Liver (tissue), 9 donors: ENCODE data around the gene PEX3. TPM values are rescaled to one million over a fixed set of nuclear protein-coding genes. Genes with fewer than 3 reads are reported as not detected.

ENCODE experiments used
- DNase-seq: peaks from one replicate; pipeline ENCODE4 v3.0.0-alpha.2; 2017; ENCODE audit warnings: low spot score
- H3K27ac ChIP-seq, 2 donors: one replicate each; pipeline ENCODE4 v1.7.0; 2013; ENCODE audit warnings: inconsistent platforms in 2 of 2, low read length in 2 of 2, control low read depth in 1 of 2, low read depth in 1 of 2, mild to moderate bottlenecking in 1 of 2
- H3K27me3 ChIP-seq, 4 donors: one replicate each; pipeline versions ENCODE4 v1.6.1 to v1.7.0; 2013; ENCODE audit warnings: low read length in 3 of 4, inconsistent platforms in 1 of 4, mild to moderate bottlenecking in 1 of 4, moderate library complexity in 1 of 4; ENCODE audit not compliant: control insufficient read depth in 4 of 4, insufficient read depth in 4 of 4
- H3K36me3 ChIP-seq, 4 donors: one replicate each; pipeline versions ENCODE4 v1.6.1 to v1.7.0; 2013; ENCODE audit warnings: low read length in 3 of 4, mild to moderate bottlenecking in 3 of 4, low read depth in 1 of 4, moderate library complexity in 1 of 4; ENCODE audit not compliant: control insufficient read depth in 4 of 4, insufficient read depth in 3 of 4
- H3K4me1 ChIP-seq, 4 donors: one replicate each; pipeline versions ENCODE4 v1.6.1 to v1.7.0; 2013; ENCODE audit warnings: low read length in 3 of 4, mild to moderate bottlenecking in 3 of 4, moderate library complexity in 1 of 4; ENCODE audit not compliant: control insufficient read depth in 4 of 4, insufficient read depth in 4 of 4
- H3K4me3 ChIP-seq, 3 donors: one replicate each; pipeline versions ENCODE4 v1.6.1 to v1.7.0; 2013; ENCODE audit warnings: low read length in 3 of 3, control low read depth in 1 of 3, low read depth in 1 of 3, mild to moderate bottlenecking in 1 of 3
- H3K9ac ChIP-seq, 2 donors: one replicate each; pipeline ENCODE4 v1.7.0; 2013; ENCODE audit warnings: low read length in 2 of 2, mild to moderate bottlenecking in 2 of 2, moderate library complexity in 2 of 2, control low read depth in 1 of 2, low read depth in 1 of 2
- H3K9me3 ChIP-seq, 4 donors: one replicate each; pipeline versions ENCODE4 v1.6.1 to v1.7.0; 2013; ENCODE audit warnings: low read length in 3 of 4; ENCODE audit not compliant: control insufficient read depth in 4 of 4
- EGR1 ChIP-seq, 2 donors: IDR thresholded peaks; 2 replicates each; pipeline ENCODE4 v1.6.1; 2016 to 2018; ENCODE audit warnings: antibody characterized with exemption in 2 of 2, low read depth in 2 of 2
- FOXA1 ChIP-seq: IDR thresholded peaks from 2 replicates; pipeline ENCODE4 v1.6.1; 2016; ENCODE audit warnings: antibody characterized with exemption
- FOXA2 ChIP-seq: IDR thresholded peaks from 2 replicates; pipeline ENCODE4 v1.6.1; 2016; ENCODE audit warnings: antibody characterized with exemption
- GABPA ChIP-seq, 2 donors: IDR thresholded peaks in 1 of 2; conservative IDR thresholded peaks in 1 of 2; 2 replicates each; pipeline ENCODE4 v1.6.1; 2016; ENCODE audit warnings: antibody characterized with exemption in 2 of 2, mild to moderate bottlenecking in 1 of 2, moderate library complexity in 1 of 2
- HNF4A ChIP-seq, 2 donors: conservative IDR thresholded peaks; 2 replicates each; pipeline ENCODE4 v1.6.1; 2016; ENCODE audit warnings: antibody characterized with exemption in 2 of 2, mild to moderate bottlenecking in 2 of 2
- HNF4G ChIP-seq: IDR thresholded peaks from 2 replicates; pipeline ENCODE4 v1.6.1; 2016; ENCODE audit warnings: antibody characterized with exemption
- JUND ChIP-seq, 2 donors: IDR thresholded peaks; 2 replicates each; pipeline ENCODE4 v1.6.1; 2016; ENCODE audit warnings: antibody characterized with exemption in 2 of 2
- NR2F2 ChIP-seq: IDR thresholded peaks from 2 replicates; pipeline ENCODE4 v1.6.1; 2016; ENCODE audit warnings: antibody characterized with exemption
- RAD21 ChIP-seq, 2 donors: IDR thresholded peaks; 2 replicates each; pipeline ENCODE4 v1.6.1; 2016; ENCODE audit warnings: antibody characterized with exemption in 2 of 2, mild to moderate bottlenecking in 2 of 2
- RXRA ChIP-seq, 2 donors: IDR thresholded peaks; 2 replicates each; pipeline ENCODE4 v1.6.1; 2017 to 2018; ENCODE audit warnings: antibody characterized with exemption in 2 of 2, mild to moderate bottlenecking in 1 of 2
- SP1 ChIP-seq: IDR thresholded peaks from 2 replicates; pipeline ENCODE4 v1.6.1; 2018; ENCODE audit warnings: antibody characterized with exemption, mild to moderate bottlenecking
- TAF1 ChIP-seq: conservative IDR thresholded peaks from 2 replicates; pipeline ENCODE4 v1.6.1; 2016; ENCODE audit warnings: antibody characterized with exemption, mild to moderate bottlenecking
- YY1 ChIP-seq: IDR thresholded peaks from 2 replicates; pipeline ENCODE4 v1.6.1; 2016; ENCODE audit warnings: antibody characterized with exemption, mild to moderate bottlenecking
- WGBS: extraction: QIAGEN DNeasy Blood & Tissue Kit; methylation state at CpG from one replicate; pipeline ENCODE4 v1.1.7; 2013; 5-methylcytosine and 5-hydroxymethylcytosine counted together
- polyA plus RNA-seq, 2 donors: library from polyadenylated mRNA; stranded (reverse) in 1 of 2; unstranded in 1 of 2; fragments of 200-250 nt in 1 of 2; fragments of >200 nt in 1 of 2; fragmentation: Nextera tagmentation in 1 of 2; extraction: Ambion mirVana in 1 of 2; gene quantifications; one replicate each; pipeline versions ENCODE4 v1.2.1 to v1.2.3, GENCODE V29; 2013 to 2015
- total RNA-seq, 2 donors: library from RNA; depleted of rRNA; stranded (reverse); fragments of >200 nt; gene quantifications; one replicate each; pipeline ENCODE4 v1.2.3, GENCODE V29; 2014
- TF ChIP-seq, protein P1 (sequence below): IDR thresholded peaks from 2 replicates; pipeline ENCODE4 v1.6.1; 2016; ENCODE audit warnings: antibody characterized with exemption
- TF ChIP-seq, protein P2 (sequence below): IDR thresholded peaks from 2 replicates; pipeline ENCODE4 v1.6.1; 2016; ENCODE audit warnings: antibody characterized with exemption, mild to moderate bottlenecking
- TF ChIP-seq, protein P3 (sequence below): IDR thresholded peaks from 2 replicates; pipeline ENCODE4 v1.6.1; 2016; ENCODE audit warnings: antibody characterized with exemption
- TF ChIP-seq, protein P4 (sequence below): IDR thresholded peaks from 2 replicates; pipeline ENCODE4 v1.6.1; 2016; ENCODE audit warnings: antibody characterized with exemption
- TF ChIP-seq, protein P5 (sequence below): fragments of 150-350 bp; IDR thresholded peaks from 2 replicates; pipeline ENCODE4 v1.5.1; 2017; ENCODE audit warnings: improper control_type of control experiment, low read depth, low read length; ENCODE audit not compliant: missing input control
- donor health status: healthy.
- donor health status: healthy.
- donor health status: healthy.
- donor health status: healthy.
- donor health status: healthy.

The PEX3 gene
- total and polyA plus RNA-seq, 4 donors, result 12.7 to 27.2 (median 15.2) TPM

DNA sequence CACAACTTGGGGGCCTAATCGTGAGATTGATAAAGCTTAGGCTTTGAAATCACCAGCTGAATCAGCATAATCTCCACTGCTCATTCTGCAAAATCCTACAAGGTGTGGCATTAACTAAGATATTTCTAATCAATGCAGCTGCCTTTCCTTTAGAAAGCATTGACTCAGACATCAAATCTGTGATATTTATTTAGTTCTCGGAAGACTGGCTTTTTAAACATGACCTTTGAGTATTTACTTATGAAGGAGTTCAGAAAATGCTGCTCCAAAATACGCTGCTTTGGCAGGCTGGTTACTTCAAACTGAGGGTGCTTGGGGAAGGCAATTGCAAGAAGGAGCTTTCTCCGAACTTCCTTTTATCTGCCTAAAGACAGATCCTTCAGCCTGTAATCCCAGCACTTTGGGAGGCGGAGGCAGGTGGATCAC is 84.6 kb downstream of the PEX3 start:
- Histone ChIP-seq H3K4me3 (no peak overlapping the region), H3K27me3 (no peaks in the 10 kb centered on the region), H3K4me1 (peaks cover 3 to 21% (median 14%) of the 10 kb centered on the region in 4 donors), H3K9ac (no peak overlapping the region), H3K36me3 (no peaks in the 10 kb centered on the region), H3K9me3 (no peaks in the 10 kb centered on the region), H3K27ac (no peak overlapping the region)
- DNase-seq, result no peak
- TF ChIP-seq HNF4G, result no peak
- TF ChIP-seq, protein P1, sequence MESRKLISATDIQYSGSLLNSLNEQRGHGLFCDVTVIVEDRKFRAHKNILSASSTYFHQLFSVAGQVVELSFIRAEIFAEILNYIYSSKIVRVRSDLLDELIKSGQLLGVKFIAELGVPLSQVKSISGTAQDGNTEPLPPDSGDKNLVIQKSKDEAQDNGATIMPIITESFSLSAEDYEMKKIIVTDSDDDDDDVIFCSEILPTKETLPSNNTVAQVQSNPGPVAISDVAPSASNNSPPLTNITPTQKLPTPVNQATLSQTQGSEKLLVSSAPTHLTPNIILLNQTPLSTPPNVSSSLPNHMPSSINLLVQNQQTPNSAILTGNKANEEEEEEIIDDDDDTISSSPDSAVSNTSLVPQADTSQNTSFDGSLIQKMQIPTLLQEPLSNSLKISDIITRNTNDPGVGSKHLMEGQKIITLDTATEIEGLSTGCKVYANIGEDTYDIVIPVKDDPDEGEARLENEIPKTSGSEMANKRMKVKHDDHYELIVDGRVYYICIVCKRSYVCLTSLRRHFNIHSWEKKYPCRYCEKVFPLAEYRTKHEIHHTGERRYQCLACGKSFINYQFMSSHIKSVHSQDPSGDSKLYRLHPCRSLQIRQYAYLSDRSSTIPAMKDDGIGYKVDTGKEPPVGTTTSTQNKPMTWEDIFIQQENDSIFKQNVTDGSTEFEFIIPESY, result no peak
- TF ChIP-seq, protein P2, sequence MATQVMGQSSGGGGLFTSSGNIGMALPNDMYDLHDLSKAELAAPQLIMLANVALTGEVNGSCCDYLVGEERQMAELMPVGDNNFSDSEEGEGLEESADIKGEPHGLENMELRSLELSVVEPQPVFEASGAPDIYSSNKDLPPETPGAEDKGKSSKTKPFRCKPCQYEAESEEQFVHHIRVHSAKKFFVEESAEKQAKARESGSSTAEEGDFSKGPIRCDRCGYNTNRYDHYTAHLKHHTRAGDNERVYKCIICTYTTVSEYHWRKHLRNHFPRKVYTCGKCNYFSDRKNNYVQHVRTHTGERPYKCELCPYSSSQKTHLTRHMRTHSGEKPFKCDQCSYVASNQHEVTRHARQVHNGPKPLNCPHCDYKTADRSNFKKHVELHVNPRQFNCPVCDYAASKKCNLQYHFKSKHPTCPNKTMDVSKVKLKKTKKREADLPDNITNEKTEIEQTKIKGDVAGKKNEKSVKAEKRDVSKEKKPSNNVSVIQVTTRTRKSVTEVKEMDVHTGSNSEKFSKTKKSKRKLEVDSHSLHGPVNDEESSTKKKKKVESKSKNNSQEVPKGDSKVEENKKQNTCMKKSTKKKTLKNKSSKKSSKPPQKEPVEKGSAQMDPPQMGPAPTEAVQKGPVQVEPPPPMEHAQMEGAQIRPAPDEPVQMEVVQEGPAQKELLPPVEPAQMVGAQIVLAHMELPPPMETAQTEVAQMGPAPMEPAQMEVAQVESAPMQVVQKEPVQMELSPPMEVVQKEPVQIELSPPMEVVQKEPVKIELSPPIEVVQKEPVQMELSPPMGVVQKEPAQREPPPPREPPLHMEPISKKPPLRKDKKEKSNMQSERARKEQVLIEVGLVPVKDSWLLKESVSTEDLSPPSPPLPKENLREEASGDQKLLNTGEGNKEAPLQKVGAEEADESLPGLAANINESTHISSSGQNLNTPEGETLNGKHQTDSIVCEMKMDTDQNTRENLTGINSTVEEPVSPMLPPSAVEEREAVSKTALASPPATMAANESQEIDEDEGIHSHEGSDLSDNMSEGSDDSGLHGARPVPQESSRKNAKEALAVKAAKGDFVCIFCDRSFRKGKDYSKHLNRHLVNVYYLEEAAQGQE, result no peak
- TF ChIP-seq JUND (IDR thresholded peaks at IDR 0.05), result no peak
- TF ChIP-seq NR2F2, result no peak
- TF ChIP-seq, protein P3, sequence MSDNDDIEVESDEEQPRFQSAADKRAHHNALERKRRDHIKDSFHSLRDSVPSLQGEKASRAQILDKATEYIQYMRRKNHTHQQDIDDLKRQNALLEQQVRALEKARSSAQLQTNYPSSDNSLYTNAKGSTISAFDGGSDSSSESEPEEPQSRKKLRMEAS, result no peak
- TF ChIP-seq, protein P4, sequence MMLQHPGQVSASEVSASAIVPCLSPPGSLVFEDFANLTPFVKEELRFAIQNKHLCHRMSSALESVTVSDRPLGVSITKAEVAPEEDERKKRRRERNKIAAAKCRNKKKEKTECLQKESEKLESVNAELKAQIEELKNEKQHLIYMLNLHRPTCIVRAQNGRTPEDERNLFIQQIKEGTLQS, result no peak
- peak; percentile 45 to 62 for TF ChIP-seq HNF4A (conservative IDR thresholded peaks at IDR 0.05)
- TF ChIP-seq EGR1 (IDR thresholded peaks at IDR 0.05; ENCODE audit: low read depth in 2 of 2), result no peak
- TF ChIP-seq RAD21 (IDR thresholded peaks at IDR 0.05), result no peak
- no peak for TF ChIP-seq GABPA (IDR thresholded peaks at IDR 0.05 in 1 of 2, conservative IDR thresholded peaks at IDR 0.05 in 1 of 2)
- peak; percentile 26 for TF ChIP-seq FOXA1
- TF ChIP-seq SP1, result peak; percentile 52
- no peak for TF ChIP-seq YY1
- peak; percentile 58 for TF ChIP-seq FOXA2
- TF ChIP-seq, protein P5, sequence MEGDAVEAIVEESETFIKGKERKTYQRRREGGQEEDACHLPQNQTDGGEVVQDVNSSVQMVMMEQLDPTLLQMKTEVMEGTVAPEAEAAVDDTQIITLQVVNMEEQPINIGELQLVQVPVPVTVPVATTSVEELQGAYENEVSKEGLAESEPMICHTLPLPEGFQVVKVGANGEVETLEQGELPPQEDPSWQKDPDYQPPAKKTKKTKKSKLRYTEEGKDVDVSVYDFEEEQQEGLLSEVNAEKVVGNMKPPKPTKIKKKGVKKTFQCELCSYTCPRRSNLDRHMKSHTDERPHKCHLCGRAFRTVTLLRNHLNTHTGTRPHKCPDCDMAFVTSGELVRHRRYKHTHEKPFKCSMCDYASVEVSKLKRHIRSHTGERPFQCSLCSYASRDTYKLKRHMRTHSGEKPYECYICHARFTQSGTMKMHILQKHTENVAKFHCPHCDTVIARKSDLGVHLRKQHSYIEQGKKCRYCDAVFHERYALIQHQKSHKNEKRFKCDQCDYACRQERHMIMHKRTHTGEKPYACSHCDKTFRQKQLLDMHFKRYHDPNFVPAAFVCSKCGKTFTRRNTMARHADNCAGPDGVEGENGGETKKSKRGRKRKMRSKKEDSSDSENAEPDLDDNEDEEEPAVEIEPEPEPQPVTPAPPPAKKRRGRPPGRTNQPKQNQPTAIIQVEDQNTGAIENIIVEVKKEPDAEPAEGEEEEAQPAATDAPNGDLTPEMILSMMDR, result no peak
- TF ChIP-seq TAF1, result no peak
- TF ChIP-seq RXRA (IDR thresholded peaks at IDR 0.05), result peak; percentile 8 to 25
- 55% methylated on average over 5 of the region's 5 CpGs for WGBS
